Upper lobe of right lung (tissue), 1 donor: ENCODE results near the gene IQCF5. TPM values are rescaled to one million over a fixed set of nuclear protein-coding genes. Genes with fewer than 3 reads are reported as not detected.
"Not testable (repeated sequence)": the region's sequence is repeated elsewhere in the genome, so short reads cannot be mapped to it uniquely, and the experiment has no call there.

ENCODE experiments used
- ATAC-seq: fragments of 200-7000 bp; cut with Tn5 transposase; one replicate; pipeline ENCODE4 v1.9.1; 2020; ENCODE audit warnings: mild to moderate bottlenecking, moderate library complexity
- DNase-seq: peaks from one replicate; pipeline ENCODE4 v3.0.0-alpha.2; 2020
- H3K27ac ChIP-seq: fragments of 200-600 bp; one replicate; pipeline ENCODE4 v1.8.0; 2022
- H3K27me3 ChIP-seq: fragments of 200-600 bp; one replicate; pipeline ENCODE4 v1.8.0; 2022; ENCODE audit warnings: mild to moderate bottlenecking
- H3K36me3 ChIP-seq: fragments of 200-600 bp; one replicate; pipeline ENCODE4 v1.8.0; 2022
- H3K4me1 ChIP-seq: fragments of 200-600 bp; one replicate; pipeline ENCODE4 v1.8.0; 2022
- H3K4me3 ChIP-seq: fragments of 200-600 bp; one replicate; pipeline ENCODE4 v1.8.0; 2022; ENCODE audit warnings: mild to moderate bottlenecking
- H3K9me3 ChIP-seq: fragments of 200-600 bp; one replicate; pipeline ENCODE4 v1.8.0; 2022
- intact Hi-C: fragments of 100-400 bp; cut with DNase I; formaldehyde crosslinking; loops from one replicate; pipeline ENCODE4 v1.11.0; 2022
- long read RNA-seq: library from polyadenylated mRNA; unstranded; transcript quantifications from one replicate; pipeline ENCODE4 v2.0.0, GENCODE V29; 2021
- total RNA-seq: library from RNA; stranded (reverse); fragmentation: NEBNext Ultra II Directional; extraction: Animal tissue kit (Norgen Biotek cat#: 25700); gene quantifications from one replicate; pipeline ENCODE4 v1.2.1, GENCODE V29; 2021
- TF ChIP-seq, protein P1 (sequence below): fragments of 200-600 bp; IDR thresholded peaks from one replicate; pipeline ENCODE4 v1.8.0; 2022; ENCODE audit warnings: antibody characterized with exemption
- donor health status: DM: no; HTN: yes; CAD: no; lungs with severe emphysema.

IQCF5 gene
- total RNA-seq, result not detected
- long read RNA-seq, result 0 reads

GRCh38 chr3:51875501-51875900 is at the start of gene IQCF5:
Gene IQCF5 (minus strand): TSS chr3:51875601. CDS start chr3:51875531, 70 bp downstream.
- H3K27me3 ChIP-seq, result no peaks in the 10 kb centered on the region
- no peaks in the 10 kb centered on the region for H3K36me3 ChIP-seq
- no peak within 1 kb of the TSS for H3K27ac ChIP-seq
- H3K4me1 ChIP-seq, result no peaks in the 10 kb centered on the region
- TF ChIP-seq, protein P1, sequence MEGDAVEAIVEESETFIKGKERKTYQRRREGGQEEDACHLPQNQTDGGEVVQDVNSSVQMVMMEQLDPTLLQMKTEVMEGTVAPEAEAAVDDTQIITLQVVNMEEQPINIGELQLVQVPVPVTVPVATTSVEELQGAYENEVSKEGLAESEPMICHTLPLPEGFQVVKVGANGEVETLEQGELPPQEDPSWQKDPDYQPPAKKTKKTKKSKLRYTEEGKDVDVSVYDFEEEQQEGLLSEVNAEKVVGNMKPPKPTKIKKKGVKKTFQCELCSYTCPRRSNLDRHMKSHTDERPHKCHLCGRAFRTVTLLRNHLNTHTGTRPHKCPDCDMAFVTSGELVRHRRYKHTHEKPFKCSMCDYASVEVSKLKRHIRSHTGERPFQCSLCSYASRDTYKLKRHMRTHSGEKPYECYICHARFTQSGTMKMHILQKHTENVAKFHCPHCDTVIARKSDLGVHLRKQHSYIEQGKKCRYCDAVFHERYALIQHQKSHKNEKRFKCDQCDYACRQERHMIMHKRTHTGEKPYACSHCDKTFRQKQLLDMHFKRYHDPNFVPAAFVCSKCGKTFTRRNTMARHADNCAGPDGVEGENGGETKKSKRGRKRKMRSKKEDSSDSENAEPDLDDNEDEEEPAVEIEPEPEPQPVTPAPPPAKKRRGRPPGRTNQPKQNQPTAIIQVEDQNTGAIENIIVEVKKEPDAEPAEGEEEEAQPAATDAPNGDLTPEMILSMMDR, result no peak
- ATAC-seq (no peak), DNase-seq (no peak)
- intact Hi-C loops, result no loop called here
- H3K9me3 ChIP-seq, result no peaks in the 10 kb centered on the region
- H3K4me3 ChIP-seq, result no peak within 1 kb of the TSS

- Histone ChIP-seq H3K4me1 (no peaks in the 10 kb centered on the region), H3K27ac (no peak overlapping the region), H3K36me3 (no peaks in the 10 kb centered on the region), H3K9me3 (no peaks in the 10 kb centered on the region), H3K4me3 (no peak overlapping the region), H3K27me3 (no peaks in the 10 kb centered on the region)
- DNase-seq (no peak), ATAC-seq (no peak)
- TF ChIP-seq, protein P1, result no peak
- intact Hi-C loops, result no loop called here
These were observed 45.7 kb upstream of the IQCF5 start for GRCh38 chr3:51921081-51921578.

GRCh38 chr3:51916418-51916817 is 41.0 kb upstream of the IQCF5 start:
- TF ChIP-seq, protein P1, result no peak
- Histone ChIP-seq H3K4me1 (no peaks in the 10 kb centered on the region), H3K27me3 (no peaks in the 10 kb centered on the region), H3K27ac (no peak overlapping the region), H3K4me3 (no peak overlapping the region), H3K9me3 (no peaks in the 10 kb centered on the region), H3K36me3 (no peaks in the 10 kb centered on the region)
- DNase-seq (no peak), ATAC-seq (no peak)
- intact Hi-C loops, result no loop called here

GRCh38 chr3:51908026-51908425 is 32.6 kb upstream of the IQCF5 start:
- TF ChIP-seq, protein P1, result no peak
- H3K9me3 ChIP-seq, result no peaks in the 10 kb centered on the region
- no peak for DNase-seq
- no peak overlapping the region for H3K4me3 ChIP-seq
- intact Hi-C loops, result no loop called here
- ATAC-seq, result no peak
- H3K36me3 ChIP-seq, result no peaks in the 10 kb centered on the region
- H3K27ac ChIP-seq, result no peak overlapping the region
- no peaks in the 10 kb centered on the region for H3K27me3 ChIP-seq
- no peaks in the 10 kb centered on the region for H3K4me1 ChIP-seq

DNA sequence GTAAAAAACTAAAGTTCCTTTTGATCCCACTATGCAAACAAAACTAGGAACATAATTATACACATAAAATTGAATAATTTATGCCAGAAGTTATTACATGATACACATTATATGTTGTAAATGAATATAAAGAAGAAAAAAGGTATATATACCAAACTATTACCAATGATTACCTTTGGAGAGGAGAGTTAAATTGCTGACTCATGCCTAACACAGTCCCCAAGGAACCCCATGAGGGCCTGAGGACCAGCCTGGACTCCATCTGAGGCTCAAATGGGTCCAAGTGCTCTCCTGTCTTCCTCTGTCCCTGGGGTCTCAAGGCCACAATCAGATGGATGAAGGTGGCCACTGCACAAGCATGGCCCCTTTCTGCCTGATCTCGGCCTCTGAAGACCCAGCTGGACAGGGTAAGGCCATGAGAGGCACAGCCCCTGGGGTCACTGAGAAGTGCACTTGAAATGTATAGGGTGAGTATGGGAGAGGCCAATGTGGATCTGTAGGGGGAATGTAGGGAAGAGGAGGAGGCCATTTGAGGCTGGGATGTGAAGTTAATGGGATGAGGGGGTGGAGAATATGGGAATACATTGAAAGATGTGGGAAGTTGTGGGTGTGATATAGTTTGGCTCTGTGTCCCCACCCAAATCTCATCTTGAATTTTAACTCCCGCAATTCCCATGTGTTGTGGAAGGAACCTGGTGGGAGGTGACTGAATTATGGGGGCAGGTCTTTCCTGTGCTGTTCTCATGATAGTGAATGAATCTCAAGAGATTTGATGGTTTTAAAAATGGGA is 28.8 kb upstream of the IQCF5 start:
- H3K27me3 ChIP-seq, result no peaks in the 10 kb centered on the region
- intact Hi-C loops, result no loop called here
- no peak for DNase-seq
- TF ChIP-seq, protein P1, result no peak
- no peak overlapping the region for H3K27ac ChIP-seq
- no peak overlapping the region for H3K4me3 ChIP-seq
- no peaks in the 10 kb centered on the region for H3K36me3 ChIP-seq
- no peaks in the 10 kb centered on the region for H3K4me1 ChIP-seq
- H3K9me3 ChIP-seq, result no peaks in the 10 kb centered on the region
- ATAC-seq, result no peak

DNA sequence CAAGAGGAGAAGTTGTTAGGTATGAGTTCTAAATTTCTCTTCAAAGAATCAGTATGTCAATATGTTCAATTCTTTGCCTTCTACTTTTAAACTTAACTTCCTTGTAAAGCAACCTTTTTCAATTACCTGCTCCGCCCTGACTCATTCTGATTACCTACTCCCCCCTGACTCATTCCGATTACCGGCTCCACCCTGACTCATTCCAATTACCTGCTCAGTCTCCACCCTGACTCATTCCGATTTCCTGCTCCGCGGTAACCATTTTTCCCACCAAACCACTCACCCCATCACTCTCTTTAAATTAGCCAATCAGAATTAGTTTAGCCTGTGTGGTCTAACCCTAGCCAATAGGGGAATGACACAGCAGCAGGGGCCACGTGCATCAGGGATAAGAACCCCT is 27.0 kb upstream of the IQCF5 start:
- H3K9me3 ChIP-seq, intact Hi-C loops, ATAC-seq, H3K36me3 ChIP-seq, H3K27ac ChIP-seq, H3K4me1 ChIP-seq, DNase-seq, H3K27me3 ChIP-seq, H3K4me3 ChIP-seq: not testable (repeated sequence)

DNA sequence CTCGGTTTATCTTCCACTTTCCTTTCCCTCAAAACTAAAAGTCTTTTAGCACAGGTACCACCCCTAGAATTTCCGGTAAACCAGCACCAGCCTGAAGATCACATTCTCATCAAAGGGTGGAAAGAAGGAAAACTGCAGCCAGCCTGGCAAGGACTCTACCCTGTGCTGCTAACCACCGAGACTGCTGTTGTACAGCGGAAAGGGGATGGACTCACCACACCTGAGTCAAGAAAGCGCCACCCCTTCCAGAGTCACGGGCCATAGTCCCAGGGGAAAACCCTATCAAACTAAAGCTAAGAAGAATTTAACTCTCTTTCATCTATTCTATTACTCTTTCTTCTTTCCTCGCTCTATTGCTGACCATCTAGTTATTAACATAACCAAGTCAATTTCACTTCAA is 24.6 kb upstream of the IQCF5 start:
- H3K27ac ChIP-seq, H3K36me3 ChIP-seq, intact Hi-C loops, H3K9me3 ChIP-seq, ATAC-seq, H3K27me3 ChIP-seq, H3K4me3 ChIP-seq, DNase-seq, H3K4me1 ChIP-seq: not testable (repeated sequence)
